Measurements from ENCODE around the gene SH3BP2. TPM values are rescaled to one million over a fixed set of nuclear protein-coding genes. Genes with fewer than 3 reads are reported as not detected.
A peak's percentile ranks its signal among the peaks of the same experiment; 100 is the strongest.

Gene SH3BP2
- total and polyA plus RNA-seq, 10 of the 15 experiments (the other 5 are each of a cell fraction or from before 2014, with no cell fraction given): 1.1 to 61.8 (median 23.9) TPM

- TF ChIP-seq DPF2 (IDR thresholded peaks at IDR 0.05) (peak; percentile 81), NFXL1 (IDR thresholded peaks at IDR 0.05; ENCODE audit: borderline replicate concordance) (no peak), RAD21 (IDR thresholded peaks at IDR 0.05; ENCODE audit: insufficient read depth, low read depth, low read length) (no peak), SREBF1 (IDR thresholded peaks at IDR 0.05; ENCODE audit: low read length) (no peak), REST (IDR thresholded peaks at IDR 0.05; ENCODE audit: low read depth, low read length) (no peak), PML (IDR thresholded peaks at IDR 0.05; ENCODE audit: low read length) (no peak), BMI1 (IDR thresholded peaks at IDR 0.05; ENCODE audit: borderline replicate concordance) (no peak), MTA3 (IDR thresholded peaks at IDR 0.05; ENCODE audit: borderline replicate concordance, low read length) (no peak), HCFC1 (IDR thresholded peaks at IDR 0.05; ENCODE audit: low read length) (no peak), TBL1XR1 (IDR thresholded peaks at IDR 0.05; ENCODE audit: low read depth, low read length) (no peak), USF1 (IDR thresholded peaks at IDR 0.05; ENCODE audit: borderline replicate concordance, extremely low read length, insufficient read depth, low read depth, low read length) (no peak), PBX3 (IDR thresholded peaks at IDR 0.05; ENCODE audit: insufficient replicate concordance, low read depth, low read length) (peak; percentile 54), SP1 (IDR thresholded peaks at IDR 0.05; ENCODE audit: low read depth, low read length) (no peak), ATF7 (IDR thresholded peaks at IDR 0.05; ENCODE audit: low read depth) (no peak), POLR2AphosphoS2 (IDR thresholded peaks at IDR 0.05; ENCODE audit: low read depth, low read length) (no peak), RELB (IDR thresholded peaks at IDR 0.05; ENCODE audit: low read depth) (peak; percentile 65), NR2F1 (conservative IDR thresholded peaks at IDR 0.05) (peak; percentile 77), CREM (IDR thresholded peaks at IDR 0.05; ENCODE audit: low read depth) (0 out of 2 replicates have a peak, but pooled peaks have one; percentile 46), E4F1 (IDR thresholded peaks at IDR 0.05; ENCODE audit: borderline replicate concordance, partially characterized antibody) (no peak)
Measured at GRCh38 chr4:2798399-2799223, 5.7 kb downstream of the SH3BP2 start (continued).
